HepG2 (cell line): ENCODE data around the gene TEX48. TPM values are rescaled to one million over a fixed set of nuclear protein-coding genes. Genes with fewer than 3 reads are reported as not detected.

Experiments used
- BRCA1 ChIP-seq: sonication (generic); formaldehyde crosslinking; IDR thresholded peaks from 2 replicates; pipeline ENCODE4 v1.4.0; 2020; ENCODE audit warnings: missing genetic modification reagents
- CHD2 ChIP-seq: IDR thresholded peaks from 2 replicates; pipeline ENCODE4 v1.6.1; 2011; ENCODE audit warnings: low read depth, low read length, improper control_type of control experiment
- GZF1 ChIP-seq: sonication (generic); formaldehyde crosslinking; IDR thresholded peaks from 2 replicates; pipeline ENCODE4 v1.5.1; 2020; ENCODE audit warnings: mild to moderate bottlenecking, missing genetic modification reagents
- POLR2G ChIP-seq: fragments of 200-400 bp; formaldehyde crosslinking; IDR thresholded peaks from 2 replicates; pipeline ENCODE4 v1.6.1; 2018; ENCODE audit warnings: mild to moderate bottlenecking, low read depth, low read length, moderate library complexity
- STAG1 ChIP-seq: sonication (generic); formaldehyde crosslinking; IDR thresholded peaks from 2 replicates; pipeline ENCODE4 v1.4.0; 2020; ENCODE audit warnings: missing genetic modification reagents
- TCF12 ChIP-seq, 2 experiments: fragments of 450-650 bp in 1 of 2; sonication (generic) in 1 of 2; formaldehyde crosslinking in 1 of 2; IDR thresholded peaks; 2 replicates each; pipeline versions ENCODE4 v1.6.1 to v1.8.0; 2017 to 2022; ENCODE audit warnings: antibody characterized with exemption in 1 of 2, mild to moderate bottlenecking in 1 of 2, missing genetic modification reagents in 1 of 2, moderate library complexity in 1 of 2
- XRCC5 ChIP-seq: fragments of 200-400 bp; formaldehyde crosslinking; optimal IDR thresholded peaks from 2 replicates; pipeline ENCODE3; 2017; ENCODE audit warnings: mild to moderate bottlenecking, low read length
- ZNF263 ChIP-seq: sonication (generic); formaldehyde crosslinking; IDR thresholded peaks from 2 replicates; pipeline ENCODE4 v1.4.0; 2020; ENCODE audit warnings: missing genetic modification reagents
- ZSCAN25 ChIP-seq: sonication (generic); formaldehyde crosslinking; IDR thresholded peaks from 2 replicates; pipeline ENCODE4 v1.8.0; 2022; ENCODE audit warnings: mild to moderate bottlenecking, missing genetic modification reagents
- polyA plus RNA-seq, 8 experiments: library from polyadenylated mRNA; depleted of rRNA in 3 of 8; stranded (reverse) in 7 of 8; unstranded in 1 of 8; fragments of >200 nt; fragmentation: Illumina TruSeq in 4 of 8; extraction: Trizol in 4 of 8; gene quantifications; 2 replicates each; pipeline versions ENCODE4 v1.2.1 to v1.2.3, GENCODE V29; 2011 to 2016; ENCODE audit warnings: low read depth in 4 of 8, missing spikeins in 1 of 8, mixed read lengths in 1 of 8; ENCODE audit not compliant: insufficient read depth in 1 of 8
- total RNA-seq, 5 experiments: library from RNA; depleted of rRNA; stranded (reverse); fragments of >200 nt; fragmentation: Illumina TruSeq; extraction: Trizol; gene quantifications; 2 replicates each; pipeline ENCODE4 v1.2.3, GENCODE V29; 2016; ENCODE audit warnings: low read depth in 1 of 5
- TF ChIP-seq, protein P1 (sequence below): sonication (generic); formaldehyde crosslinking; IDR thresholded peaks from 2 replicates; pipeline ENCODE4 v1.5.1; 2020; ENCODE audit warnings: mild to moderate bottlenecking, missing genetic modification reagents, moderate library complexity
- TF ChIP-seq, protein P2 (sequence below): sonication (generic); formaldehyde crosslinking; IDR thresholded peaks from 2 replicates; pipeline ENCODE4 v1.4.0; 2020; ENCODE audit warnings: low read depth, mild to moderate bottlenecking, missing genetic modification reagents
- TF ChIP-seq, protein P3 (sequence below), 2 experiments: fragments of 450-650 bp in 1 of 2; sonication (generic) in 1 of 2; formaldehyde crosslinking in 1 of 2; IDR thresholded peaks; 2 replicates each; pipeline versions ENCODE4 v1.6.1 to v1.8.0; 2016 to 2022; ENCODE audit warnings: antibody characterized with exemption in 1 of 2, mild to moderate bottlenecking in 1 of 2, missing genetic modification reagents in 1 of 2

Gene TEX48
- total and polyA plus RNA-seq, 2 of the 13 experiments (the other 11 are each of a cell fraction or from before 2014, with no cell fraction given): not detected

DNA sequence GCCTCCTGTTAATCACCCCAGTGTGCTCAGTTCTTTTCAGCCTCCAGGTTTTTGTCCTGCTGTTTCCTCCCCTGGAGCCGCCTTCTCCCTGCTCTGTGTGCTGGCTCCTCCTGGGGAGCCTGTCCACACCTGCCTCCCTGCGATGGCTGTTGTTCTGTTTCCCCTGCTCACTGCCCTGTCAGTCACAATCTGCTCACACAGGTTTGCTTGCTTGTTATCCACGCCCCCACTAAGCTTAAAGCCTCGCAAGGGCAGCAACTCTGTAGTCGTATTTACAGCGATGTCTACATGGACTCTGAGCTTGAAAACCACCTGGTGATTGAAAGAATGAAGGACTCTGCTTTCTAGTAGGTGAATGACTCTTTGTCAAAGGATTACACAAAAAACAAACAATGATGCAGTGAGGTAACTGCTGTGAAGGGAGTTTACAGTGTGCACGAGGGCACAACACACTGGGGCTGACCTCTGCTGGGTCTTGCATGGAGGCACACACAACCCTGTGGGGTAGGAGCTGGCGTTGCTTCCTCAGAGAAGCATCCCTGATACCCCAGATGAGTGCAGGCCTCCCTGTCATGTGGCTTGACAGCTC, 39.6 kb upstream of the TEX48 start (continued):
- TF ChIP-seq XRCC5: peak; percentile 75
- TF ChIP-seq TCF12 (IDR thresholded peaks at IDR 0.05): no peak
- TF ChIP-seq TCF12 (CRISPR knock-in tag; IDR thresholded peaks at IDR 0.05): 0 out of 2 replicates have a peak, but pooled peaks have one; percentile 28
- TF ChIP-seq ZSCAN25 (CRISPR knock-in tag): peak; percentile 70; the same call in 1 of the 2 replicates
- peak; percentile 74 for TF ChIP-seq ZNF263 (CRISPR knock-in tag)
- peak; percentile 60; the same call in 1 of the 2 replicates for TF ChIP-seq POLR2G
- TF ChIP-seq, protein P1, sequence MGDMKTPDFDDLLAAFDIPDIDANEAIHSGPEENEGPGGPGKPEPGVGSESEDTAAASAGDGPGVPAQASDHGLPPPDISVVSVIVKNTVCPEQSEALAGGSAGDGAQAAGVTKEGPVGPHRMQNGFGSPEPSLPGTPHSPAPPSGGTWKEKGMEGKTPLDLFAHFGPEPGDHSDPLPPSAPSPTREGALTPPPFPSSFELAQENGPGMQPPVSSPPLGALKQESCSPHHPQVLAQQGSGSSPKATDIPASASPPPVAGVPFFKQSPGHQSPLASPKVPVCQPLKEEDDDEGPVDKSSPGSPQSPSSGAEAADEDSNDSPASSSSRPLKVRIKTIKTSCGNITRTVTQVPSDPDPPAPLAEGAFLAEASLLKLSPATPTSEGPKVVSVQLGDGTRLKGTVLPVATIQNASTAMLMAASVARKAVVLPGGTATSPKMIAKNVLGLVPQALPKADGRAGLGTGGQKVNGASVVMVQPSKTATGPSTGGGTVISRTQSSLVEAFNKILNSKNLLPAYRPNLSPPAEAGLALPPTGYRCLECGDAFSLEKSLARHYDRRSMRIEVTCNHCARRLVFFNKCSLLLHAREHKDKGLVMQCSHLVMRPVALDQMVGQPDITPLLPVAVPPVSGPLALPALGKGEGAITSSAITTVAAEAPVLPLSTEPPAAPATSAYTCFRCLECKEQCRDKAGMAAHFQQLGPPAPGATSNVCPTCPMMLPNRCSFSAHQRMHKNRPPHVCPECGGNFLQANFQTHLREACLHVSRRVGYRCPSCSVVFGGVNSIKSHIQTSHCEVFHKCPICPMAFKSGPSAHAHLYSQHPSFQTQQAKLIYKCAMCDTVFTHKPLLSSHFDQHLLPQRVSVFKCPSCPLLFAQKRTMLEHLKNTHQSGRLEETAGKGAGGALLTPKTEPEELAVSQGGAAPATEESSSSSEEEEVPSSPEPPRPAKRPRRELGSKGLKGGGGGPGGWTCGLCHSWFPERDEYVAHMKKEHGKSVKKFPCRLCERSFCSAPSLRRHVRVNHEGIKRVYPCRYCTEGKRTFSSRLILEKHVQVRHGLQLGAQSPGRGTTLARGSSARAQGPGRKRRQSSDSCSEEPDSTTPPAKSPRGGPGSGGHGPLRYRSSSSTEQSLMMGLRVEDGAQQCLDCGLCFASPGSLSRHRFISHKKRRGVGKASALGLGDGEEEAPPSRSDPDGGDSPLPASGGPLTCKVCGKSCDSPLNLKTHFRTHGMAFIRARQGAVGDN: peak; percentile 57
- peak; percentile 83 for TF ChIP-seq GZF1 (CRISPR knock-in tag)
- peak; percentile 91; the same call in 1 of the 2 replicates for TF ChIP-seq BRCA1
- no peak for TF ChIP-seq CHD2
- TF ChIP-seq STAG1: peak; percentile 36; the same call in 1 of the 2 replicates
- TF ChIP-seq, protein P2, sequence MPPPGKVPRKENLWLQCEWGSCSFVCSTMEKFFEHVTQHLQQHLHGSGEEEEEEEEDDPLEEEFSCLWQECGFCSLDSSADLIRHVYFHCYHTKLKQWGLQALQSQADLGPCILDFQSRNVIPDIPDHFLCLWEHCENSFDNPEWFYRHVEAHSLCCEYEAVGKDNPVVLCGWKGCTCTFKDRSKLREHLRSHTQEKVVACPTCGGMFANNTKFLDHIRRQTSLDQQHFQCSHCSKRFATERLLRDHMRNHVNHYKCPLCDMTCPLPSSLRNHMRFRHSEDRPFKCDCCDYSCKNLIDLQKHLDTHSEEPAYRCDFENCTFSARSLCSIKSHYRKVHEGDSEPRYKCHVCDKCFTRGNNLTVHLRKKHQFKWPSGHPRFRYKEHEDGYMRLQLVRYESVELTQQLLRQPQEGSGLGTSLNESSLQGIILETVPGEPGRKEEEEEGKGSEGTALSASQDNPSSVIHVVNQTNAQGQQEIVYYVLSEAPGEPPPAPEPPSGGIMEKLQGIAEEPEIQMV: peak; percentile 80; the same call in 1 of the 2 replicates
- TF ChIP-seq, protein P3, sequence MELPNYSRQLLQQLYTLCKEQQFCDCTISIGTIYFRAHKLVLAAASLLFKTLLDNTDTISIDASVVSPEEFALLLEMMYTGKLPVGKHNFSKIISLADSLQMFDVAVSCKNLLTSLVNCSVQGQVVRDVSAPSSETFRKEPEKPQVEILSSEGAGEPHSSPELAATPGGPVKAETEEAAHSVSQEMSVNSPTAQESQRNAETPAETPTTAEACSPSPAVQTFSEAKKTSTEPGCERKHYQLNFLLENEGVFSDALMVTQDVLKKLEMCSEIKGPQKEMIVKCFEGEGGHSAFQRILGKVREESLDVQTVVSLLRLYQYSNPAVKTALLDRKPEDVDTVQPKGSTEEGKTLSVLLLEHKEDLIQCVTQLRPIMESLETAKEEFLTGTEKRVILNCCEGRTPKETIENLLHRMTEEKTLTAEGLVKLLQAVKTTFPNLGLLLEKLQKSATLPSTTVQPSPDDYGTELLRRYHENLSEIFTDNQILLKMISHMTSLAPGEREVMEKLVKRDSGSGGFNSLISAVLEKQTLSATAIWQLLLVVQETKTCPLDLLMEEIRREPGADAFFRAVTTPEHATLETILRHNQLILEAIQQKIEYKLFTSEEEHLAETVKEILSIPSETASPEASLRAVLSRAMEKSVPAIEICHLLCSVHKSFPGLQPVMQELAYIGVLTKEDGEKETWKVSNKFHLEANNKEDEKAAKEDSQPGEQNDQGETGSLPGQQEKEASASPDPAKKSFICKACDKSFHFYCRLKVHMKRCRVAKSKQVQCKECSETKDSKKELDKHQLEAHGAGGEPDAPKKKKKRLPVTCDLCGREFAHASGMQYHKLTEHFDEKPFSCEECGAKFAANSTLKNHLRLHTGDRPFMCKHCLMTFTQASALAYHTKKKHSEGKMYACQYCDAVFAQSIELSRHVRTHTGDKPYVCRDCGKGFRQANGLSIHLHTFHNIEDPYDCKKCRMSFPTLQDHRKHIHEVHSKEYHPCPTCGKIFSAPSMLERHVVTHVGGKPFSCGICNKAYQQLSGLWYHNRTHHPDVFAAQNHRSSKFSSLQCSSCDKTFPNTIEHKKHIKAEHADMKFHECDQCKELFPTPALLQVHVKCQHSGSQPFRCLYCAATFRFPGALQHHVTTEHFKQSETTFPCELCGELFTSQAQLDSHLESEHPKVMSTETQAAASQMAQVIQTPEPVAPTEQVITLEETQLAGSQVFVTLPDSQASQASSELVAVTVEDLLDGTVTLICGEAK (IDR thresholded peaks at IDR 0.05): no peak
- TF ChIP-seq, protein P3 (CRISPR knock-in tag; IDR thresholded peaks at IDR 0.05): peak; percentile 64; the same call in 1 of the 2 replicates
